CD4-positive, alpha-beta T cell treated with Interleukin-1 beta for 1 hour (primary cell): ENCODE measurements around the gene MMP21.

Experiments
- DNase-seq, 2 donors: peaks; one replicate each; pipeline ENCODE4 v3.0.0-alpha.2; 2020 to 2022

Gene MMP21

GRCh38 chr10:125762692-125763648 lies 12.7 kb downstream of the MMP21 start:
- DNase-seq: no peak

- no peak for DNase-seq
These were observed 13.7 kb downstream of the MMP21 start for GRCh38 chr10:125761961-125762360.

GRCh38 chr10:125757742-125758141 lies 17.9 kb downstream of the MMP21 start:
- no peak for DNase-seq

GRCh38 chr10:125756853-125757487 lies 18.7 kb downstream of the MMP21 start:
- no peak for DNase-seq

- DNase-seq: no peak
These were observed 19.4 kb downstream of the MMP21 start for GRCh38 chr10:125756196-125756595.

- DNase-seq: no peak
These were observed 28.2 kb downstream of the MMP21 start for GRCh38 chr10:125747417-125747816.

GRCh38 chr10:125744909-125745308 lies 30.7 kb downstream of the MMP21 start:
- DNase-seq: no peak

- no peak for DNase-seq
These were observed 33.2 kb downstream of the MMP21 start for GRCh38 chr10:125742465-125742864.

GRCh38 chr10:125739994-125740679 lies 35.5 kb downstream of the MMP21 start:
- no peak for DNase-seq

GRCh38 chr10:125738206-125738605 lies 37.4 kb downstream of the MMP21 start:
- DNase-seq: no peak

GRCh38 chr10:125734823-125735222 lies 40.8 kb downstream of the MMP21 start:
- no peak for DNase-seq

- no peak for DNase-seq
These were observed 41.5 kb downstream of the MMP21 start for GRCh38 chr10:125734148-125734547.

GRCh38 chr10:125727436-125727835 lies 48.2 kb downstream of the MMP21 start:
- no peak for DNase-seq

GRCh38 chr10:125726914-125727313 lies 48.7 kb downstream of the MMP21 start:
- DNase-seq: no peak

- no peak for DNase-seq
These were observed 52.8 kb downstream of the MMP21 start for GRCh38 chr10:125722811-125723210.

GRCh38 chr10:125721035-125721434 lies 54.6 kb downstream of the MMP21 start:
- no peak for DNase-seq

- DNase-seq: no peak
These were observed 55.6 kb downstream of the MMP21 start for GRCh38 chr10:125720002-125720382.

- DNase-seq: peak; percentile 100
These were observed 56.2 kb downstream of the MMP21 start, which contains the start of gene EDRF1 for GRCh38 chr10:125719173-125720001. EDRF1 (plus strand) TSS chr10:125719709; CDS start chr10:125719808, 99 bp downstream.
